HepG2 (cell line): ENCODE measurements around the gene EMILIN1. TPM values are rescaled to one million over a fixed set of nuclear protein-coding genes. Genes with fewer than 3 reads are reported as not detected.

Source experiments
- ATAC-seq: fragments of 200-7000 bp; cut with Tn5 transposase; 3 replicates; pipeline ENCODE4 v1.9.1; 2020; ENCODE audit warnings: mild to moderate bottlenecking, moderate library complexity
- BruUV-seq: library from RNA; stranded (reverse); fragments of 400-500 nt; replicated peaks from 2 replicates; lab custom pipeline; 2021; lab: Mats Ljungman, UMichigan
- CTCF ChIA-PET: fragments of 300-600 bp; formaldehyde crosslinking; extraction: SDS; loops from one replicate; lab custom pipeline; 2021; ENCODE audit warnings: low total read pairs, inconsistent platforms, low intra/inter-chr PET ratio; lab: Yijun Ruan, JAX
- POLR2A ChIA-PET: fragments of 350-600 bp; sonication (Branson Sonifier 250); formaldehyde crosslinking; loops from one replicate; lab custom pipeline; 2020; ENCODE audit warnings: antibody characterized with exemption, inconsistent platforms; lab: Yijun Ruan, JAX
- DNase-seq: peaks from one replicate; pipeline ENCODE4 v3.0.0-alpha.2; 2015; ENCODE audit warnings: low spot score
- FAIRE-seq: peaks from 3 replicates; lab custom pipeline; 2011; peaks lifted over from hg19 to GRCh38; lab: Jason Lieb, UNC
- H2AFZ ChIP-seq: one replicate; pipeline ENCODE4 v1.6.1; 2011; ENCODE audit warnings: low read length, inconsistent platforms
- H3K27ac ChIP-seq: fragments of 300-600 bp; 3 replicates; pipeline ENCODE4 v1.8.0; 2011; ENCODE audit warnings: mixed run types, mild to moderate bottlenecking, mixed read lengths, low read length, inconsistent platforms; ENCODE audit not compliant: insufficient read depth; ENCODE audit errors: extremely low read length
- H3K27me3 ChIP-seq, 2 experiments: fragments of 200-600 bp in 1 of 2; 2 replicates in 1 of 2; 3 replicates in 1 of 2; pipeline versions ENCODE4 v1.6.0 to v1.8.0; 2011; ENCODE audit warnings: low read length in 2 of 2, mild to moderate bottlenecking in 2 of 2, moderate library complexity in 2 of 2, inconsistent platforms in 1 of 2; ENCODE audit not compliant: insufficient read depth in 2 of 2, control insufficient read depth in 1 of 2
- H3K36me3 ChIP-seq, 2 experiments: fragments of 200-600 bp in 1 of 2; replicated peaks in 1 of 2; 2 replicates in 1 of 2; 3 replicates in 1 of 2; pipeline versions ENCODE4 v1.5.1 to v1.8.0; 2011; ENCODE audit warnings: low read length in 2 of 2, inconsistent platforms in 1 of 2; ENCODE audit not compliant: insufficient read depth in 2 of 2, control insufficient read depth in 1 of 2
- H3K4me1 ChIP-seq: 2 replicates; pipeline ENCODE4 v1.5.1; 2012; ENCODE audit warnings: low read length, inconsistent platforms; ENCODE audit not compliant: insufficient read depth
- H3K4me2 ChIP-seq: 2 replicates; pipeline ENCODE4 v1.6.0; 2011; ENCODE audit warnings: low read depth, low read length, inconsistent platforms
- H3K4me3 ChIP-seq, 3 experiments: fragments of 200-600 bp in 1 of 3; sonication (generic), shearing (Covaris generic) in 1 of 3; replicated peaks in 1 of 3; 2 replicates each; pipeline ENCODE4 v1.5.1; 2011 to 2016; ENCODE audit warnings: low read length in 3 of 3, inconsistent platforms in 2 of 3, low read depth in 2 of 3, mild to moderate bottlenecking in 2 of 3, control low read depth in 1 of 3, mixed read lengths in 1 of 3; ENCODE audit not compliant: insufficient read depth in 1 of 3
- H3K79me2 ChIP-seq: one replicate; pipeline ENCODE4 v1.6.1; 2011; ENCODE audit warnings: low read length, inconsistent platforms; ENCODE audit not compliant: insufficient read depth
- H3K9ac ChIP-seq: 2 replicates; pipeline ENCODE4 v1.6.0; 2011; ENCODE audit warnings: mild to moderate bottlenecking, low read depth, low read length, inconsistent platforms; ENCODE audit not compliant: insufficient read depth
- H3K9me3 ChIP-seq: 2 replicates; pipeline ENCODE4 v1.5.1; 2012; ENCODE audit warnings: mild to moderate bottlenecking, low read length
- H4K20me1 ChIP-seq: 2 replicates; pipeline ENCODE4 v1.6.0; 2011; ENCODE audit warnings: inconsistent platforms, mild to moderate bottlenecking, low read length, moderate library complexity; ENCODE audit not compliant: insufficient read depth
- ETV6 ChIP-seq: sonication (generic); formaldehyde crosslinking; conservative IDR thresholded peaks from 2 replicates; pipeline ENCODE4 v1.4.0; 2020; ENCODE audit warnings: missing genetic modification reagents
- FOSL2 ChIP-seq: sonication (generic); formaldehyde crosslinking; IDR thresholded peaks from 2 replicates; pipeline ENCODE4 v1.4.0; 2020; ENCODE audit warnings: missing genetic modification reagents
- FOXP1 ChIP-seq, 2 experiments: fragments of 450-650 bp in 1 of 2; IDR thresholded peaks; 2 replicates each; pipeline ENCODE4 v1.6.1; 2017 to 2018; ENCODE audit warnings: antibody characterized with exemption in 1 of 2
- HES4 ChIP-seq: sonication (generic); formaldehyde crosslinking; IDR thresholded peaks from 2 replicates; pipeline ENCODE4 v1.9.0; 2021; ENCODE audit warnings: mild to moderate bottlenecking, missing genetic modification reagents, borderline replicate concordance
- KAT7 ChIP-seq: IDR thresholded peaks from 2 replicates; pipeline ENCODE4 v1.6.1; 2018; ENCODE audit warnings: borderline replicate concordance, missing compliant biosample characterization
- MXI1 ChIP-seq: IDR thresholded peaks from 3 replicates; pipeline ENCODE4 v1.6.1; 2012; ENCODE audit warnings: low read depth, low read length, inconsistent platforms, borderline replicate concordance
- TCF7 ChIP-seq: sonication (generic); IDR thresholded peaks from 2 replicates; pipeline ENCODE4 v1.6.1; 2016; ENCODE audit warnings: antibody characterized with exemption, low read depth
- ZNF879 ChIP-seq: sonication (generic); formaldehyde crosslinking; IDR thresholded peaks from 2 replicates; pipeline ENCODE4 v1.8.1; 2023; ENCODE audit warnings: missing genetic modification reagents
- ZSCAN29 ChIP-seq: sonication (generic); formaldehyde crosslinking; conservative IDR thresholded peaks from 2 replicates; pipeline ENCODE4 v1.4.0; 2020; ENCODE audit warnings: mild to moderate bottlenecking, missing genetic modification reagents
- WGBS: methylation state at CpG from one replicate; pipeline ENCODE4 v1.1.6; 2017; ENCODE audit warnings: low lambda C conversion rate; 5-methylcytosine and 5-hydroxymethylcytosine counted together
- in situ Hi-C: cut with HindIII; loops from 2 replicates; pipeline ENCODE4 v1.10.0; 2017; ENCODE audit warnings: low pct_unique_long_range_greater_than_20kb; ENCODE audit not compliant: extremely low pct_ligation_motif_present
- intact Hi-C: fragments of 100-400 bp; cut with micrococcal nuclease; formaldehyde crosslinking; loops from one replicate; pipeline ENCODE4 v1.10.0; 2022; ENCODE audit not compliant: unreplicated experiment
- polyA plus RNA-seq, 8 experiments: library from polyadenylated mRNA; depleted of rRNA in 3 of 8; stranded (reverse) in 7 of 8; unstranded in 1 of 8; fragments of >200 nt; fragmentation: Illumina TruSeq in 4 of 8; extraction: Trizol in 4 of 8; gene quantifications; 2 replicates each; pipeline versions ENCODE4 v1.2.1 to v1.2.3, GENCODE V29; 2011 to 2016; ENCODE audit warnings: low read depth in 4 of 8, missing spikeins in 1 of 8, mixed read lengths in 1 of 8; ENCODE audit not compliant: insufficient read depth in 1 of 8
- total RNA-seq, 5 experiments: library from RNA; depleted of rRNA; stranded (reverse); fragments of >200 nt; fragmentation: Illumina TruSeq; extraction: Trizol; gene quantifications; 2 replicates each; pipeline ENCODE4 v1.2.3, GENCODE V29; 2016; ENCODE audit warnings: low read depth in 1 of 5
- TF ChIP-seq, protein P1 (sequence below): sonication (generic); formaldehyde crosslinking; IDR thresholded peaks from 2 replicates; pipeline ENCODE4 v1.5.1; 2020; ENCODE audit warnings: mild to moderate bottlenecking, moderate library complexity, missing genetic modification reagents
- TF ChIP-seq, protein P2 (sequence below): sonication (generic); formaldehyde crosslinking; IDR thresholded peaks from 2 replicates; pipeline ENCODE4 v1.5.0; 2020; ENCODE audit warnings: missing genetic modification reagents
- TF ChIP-seq, protein P3 (sequence below): sonication (generic); formaldehyde crosslinking; IDR thresholded peaks from 2 replicates; pipeline ENCODE4 v1.4.0; 2020; ENCODE audit warnings: missing genetic modification reagents, mild to moderate bottlenecking, borderline replicate concordance
- TF ChIP-seq, protein P4 (sequence below): sonication (generic); formaldehyde crosslinking; IDR thresholded peaks from 2 replicates; pipeline ENCODE4 v1.8.0; 2022; ENCODE audit warnings: missing genetic modification reagents, mild to moderate bottlenecking, borderline replicate concordance

EMILIN1 gene
- total and polyA plus RNA-seq, 2 of the 13 experiments (the other 11 are each of a cell fraction or from before 2014, with no cell fraction given), result 8.1 to 9.7 TPM

DNA sequence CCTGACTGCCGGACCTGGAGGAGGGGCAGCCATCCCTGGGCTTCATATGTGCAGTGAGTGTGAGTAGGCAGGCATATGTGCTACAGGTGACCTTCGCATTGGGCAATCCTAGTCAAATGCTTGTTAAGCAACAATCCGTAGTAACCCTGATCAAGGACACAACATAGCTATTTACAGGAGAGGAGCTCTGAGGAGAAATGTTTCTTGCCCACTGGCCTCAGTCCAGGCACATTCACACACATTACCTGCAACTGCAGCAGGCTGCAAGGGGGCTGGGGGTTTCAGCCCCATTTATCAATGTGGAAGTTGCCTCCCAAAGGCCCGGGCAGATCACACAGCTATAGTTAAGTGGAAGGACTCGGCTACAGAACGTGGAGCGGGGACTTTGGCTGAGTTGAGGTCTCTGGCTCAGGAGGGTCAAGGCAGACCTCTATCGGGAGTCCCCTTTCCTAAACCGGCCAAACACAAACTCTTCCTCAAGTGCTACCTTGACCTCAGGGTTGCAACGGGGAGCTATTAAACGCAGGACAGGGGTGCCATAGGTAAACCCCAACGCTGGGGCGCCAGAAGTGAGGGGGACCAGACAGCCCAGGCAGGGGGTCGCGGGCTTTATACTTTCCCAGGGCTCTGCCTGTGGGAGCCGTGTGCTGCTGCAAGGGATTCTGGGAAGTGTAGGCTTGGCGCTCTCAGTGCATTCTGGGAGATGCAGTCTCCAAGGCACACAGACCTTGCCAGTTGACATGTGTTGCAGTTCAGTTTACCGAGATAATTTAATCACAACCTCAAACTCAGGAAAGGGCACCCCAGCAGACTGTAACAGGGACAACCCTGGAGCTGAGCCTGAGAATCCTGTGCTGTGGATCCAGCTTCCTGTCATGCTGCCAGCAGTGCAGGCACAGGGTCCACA lies 17.6 kb downstream of the EMILIN1 start:
- no TSS peak for BruUV-seq
- intact Hi-C loops (loop anchor here (5.0 kb wide), 2 partner anchors 116 to 196 kb away; partner anchors contain the start of genes ATRAID and SLC5A6), in situ Hi-C loops (loop anchor here (5.0 kb wide), 2 partner anchors 101 to 186 kb away; partner anchors contain the start of gene TRIM54)
- DNase-seq (peak; percentile 97), ATAC-seq (peak; percentile 64), FAIRE-seq (peak; percentile 95)
- peak overlapping the region; percentile 33 to 61 (median 35); a peak in 5 of 6 replicates for H3K4me3 ChIP-seq
- ChIA-PET CTCF (interaction anchor here (1.6 kb wide), 1 partner anchor 184 kb away, joined by 5 read pairs; no protein-coding TSS in a partner anchor), POLR2A (interaction anchor here (0.6 to 4.5 kb wide), 25 partner anchors 9 to 197 kb away, joined by 3 to 40 read pairs (median 4); partner anchors contain the start of genes ABHD1, AGBL5, EMILIN1 and KHK)
- peaks cover 25% of the 10 kb centered on the region for H3K79me2 ChIP-seq
- peaks cover 62% of the 10 kb centered on the region for H3K4me1 ChIP-seq
- H3K36me3 ChIP-seq, result peaks cover 4 to 42% of the 10 kb centered on the region in 2 experiments
- peak overlapping the region; percentile 79 for H3K9ac ChIP-seq
- 16% methylated on average over 16 of the region's 18 CpGs for WGBS
- peak overlapping the region; percentile 96 for H3K4me2 ChIP-seq
- no peaks in the 10 kb centered on the region for H4K20me1 ChIP-seq
- no peaks in the 10 kb centered on the region for H3K27me3 ChIP-seq
- H3K27ac ChIP-seq, result peak overlapping the region; percentile 97
- no peaks in the 10 kb centered on the region for H3K9me3 ChIP-seq
- no peak overlapping the region for H2AFZ ChIP-seq
- TF ChIP-seq HES4 (CRISPR knock-in tag) (no peak), FOXP1 (IDR thresholded peaks at IDR 0.05) (peak; percentile 84), FOXP1 (CRISPR knock-in tag; IDR thresholded peaks at IDR 0.05) (peak; percentile 96), ZSCAN29 (peak; percentile 95), ETV6 (CRISPR knock-in tag) (peak; percentile 47; the same call in 1 of the 2 replicates), TCF7 (peak; percentile 32; the same call in 1 of the 2 replicates), MXI1 (peak; percentile 86; the same call in 2 of the 3 replicates), KAT7 (CRISPR knock-in tag) (peak; percentile 76; the same call in 1 of the 2 replicates), FOSL2 (peak; percentile 87), ZNF879 (CRISPR knock-in tag) (no peak)
- TF ChIP-seq, protein P1, sequence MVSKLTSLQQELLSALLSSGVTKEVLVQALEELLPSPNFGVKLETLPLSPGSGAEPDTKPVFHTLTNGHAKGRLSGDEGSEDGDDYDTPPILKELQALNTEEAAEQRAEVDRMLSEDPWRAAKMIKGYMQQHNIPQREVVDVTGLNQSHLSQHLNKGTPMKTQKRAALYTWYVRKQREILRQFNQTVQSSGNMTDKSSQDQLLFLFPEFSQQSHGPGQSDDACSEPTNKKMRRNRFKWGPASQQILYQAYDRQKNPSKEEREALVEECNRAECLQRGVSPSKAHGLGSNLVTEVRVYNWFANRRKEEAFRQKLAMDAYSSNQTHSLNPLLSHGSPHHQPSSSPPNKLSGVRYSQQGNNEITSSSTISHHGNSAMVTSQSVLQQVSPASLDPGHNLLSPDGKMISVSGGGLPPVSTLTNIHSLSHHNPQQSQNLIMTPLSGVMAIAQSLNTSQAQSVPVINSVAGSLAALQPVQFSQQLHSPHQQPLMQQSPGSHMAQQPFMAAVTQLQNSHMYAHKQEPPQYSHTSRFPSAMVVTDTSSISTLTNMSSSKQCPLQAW (CRISPR knock-in tag), result peak; percentile 97
- TF ChIP-seq, protein P2, sequence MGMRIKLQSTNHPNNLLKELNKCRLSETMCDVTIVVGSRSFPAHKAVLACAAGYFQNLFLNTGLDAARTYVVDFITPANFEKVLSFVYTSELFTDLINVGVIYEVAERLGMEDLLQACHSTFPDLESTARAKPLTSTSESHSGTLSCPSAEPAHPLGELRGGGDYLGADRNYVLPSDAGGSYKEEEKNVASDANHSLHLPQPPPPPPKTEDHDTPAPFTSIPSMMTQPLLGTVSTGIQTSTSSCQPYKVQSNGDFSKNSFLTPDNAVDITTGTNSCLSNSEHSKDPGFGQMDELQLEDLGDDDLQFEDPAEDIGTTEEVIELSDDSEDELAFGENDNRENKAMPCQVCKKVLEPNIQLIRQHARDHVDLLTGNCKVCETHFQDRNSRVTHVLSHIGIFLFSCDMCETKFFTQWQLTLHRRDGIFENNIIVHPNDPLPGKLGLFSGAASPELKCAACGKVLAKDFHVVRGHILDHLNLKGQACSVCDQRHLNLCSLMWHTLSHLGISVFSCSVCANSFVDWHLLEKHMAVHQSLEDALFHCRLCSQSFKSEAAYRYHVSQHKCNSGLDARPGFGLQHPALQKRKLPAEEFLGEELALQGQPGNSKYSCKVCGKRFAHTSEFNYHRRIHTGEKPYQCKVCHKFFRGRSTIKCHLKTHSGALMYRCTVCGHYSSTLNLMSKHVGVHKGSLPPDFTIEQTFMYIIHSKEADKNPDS (CRISPR knock-in tag), result peak; percentile 94
- TF ChIP-seq, protein P3, sequence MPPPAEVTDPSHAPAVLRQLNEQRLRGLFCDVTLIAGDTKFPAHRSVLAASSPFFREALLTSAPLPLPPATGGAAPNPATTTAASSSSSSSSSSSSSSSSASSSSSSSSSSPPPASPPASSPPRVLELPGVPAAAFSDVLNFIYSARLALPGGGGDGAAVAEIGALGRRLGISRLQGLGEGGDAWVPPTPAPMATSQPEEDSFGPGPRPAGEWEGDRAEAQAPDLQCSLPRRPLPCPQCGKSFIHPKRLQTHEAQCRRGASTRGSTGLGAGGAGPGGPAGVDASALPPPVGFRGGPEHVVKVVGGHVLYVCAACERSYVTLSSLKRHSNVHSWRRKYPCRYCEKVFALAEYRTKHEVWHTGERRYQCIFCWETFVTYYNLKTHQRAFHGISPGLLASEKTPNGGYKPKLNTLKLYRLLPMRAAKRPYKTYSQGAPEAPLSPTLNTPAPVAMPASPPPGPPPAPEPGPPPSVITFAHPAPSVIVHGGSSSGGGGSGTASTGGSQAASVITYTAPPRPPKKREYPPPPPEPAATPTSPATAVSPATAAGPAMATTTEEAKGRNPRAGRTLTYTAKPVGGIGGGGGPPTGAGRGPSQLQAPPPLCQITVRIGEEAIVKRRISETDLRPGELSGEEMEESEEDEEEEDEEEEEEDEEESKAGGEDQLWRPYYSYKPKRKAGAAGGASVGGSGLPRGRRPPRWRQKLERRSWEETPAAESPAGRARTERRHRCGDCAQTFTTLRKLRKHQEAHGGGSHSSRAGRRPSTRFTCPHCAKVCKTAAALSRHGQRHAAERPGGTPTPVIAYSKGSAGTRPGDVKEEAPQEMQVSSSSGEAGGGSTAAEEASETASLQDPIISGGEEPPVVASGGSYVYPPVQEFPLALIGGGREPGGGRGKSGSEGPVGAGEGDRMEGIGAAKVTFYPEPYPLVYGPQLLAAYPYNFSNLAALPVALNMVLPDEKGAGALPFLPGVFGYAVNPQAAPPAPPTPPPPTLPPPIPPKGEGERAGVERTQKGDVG (CRISPR knock-in tag), result peak; percentile 95
- TF ChIP-seq, protein P4, sequence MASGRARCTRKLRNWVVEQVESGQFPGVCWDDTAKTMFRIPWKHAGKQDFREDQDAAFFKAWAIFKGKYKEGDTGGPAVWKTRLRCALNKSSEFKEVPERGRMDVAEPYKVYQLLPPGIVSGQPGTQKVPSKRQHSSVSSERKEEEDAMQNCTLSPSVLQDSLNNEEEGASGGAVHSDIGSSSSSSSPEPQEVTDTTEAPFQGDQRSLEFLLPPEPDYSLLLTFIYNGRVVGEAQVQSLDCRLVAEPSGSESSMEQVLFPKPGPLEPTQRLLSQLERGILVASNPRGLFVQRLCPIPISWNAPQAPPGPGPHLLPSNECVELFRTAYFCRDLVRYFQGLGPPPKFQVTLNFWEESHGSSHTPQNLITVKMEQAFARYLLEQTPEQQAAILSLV, result peak; percentile 56; the same call in 1 of the 2 replicates
